Measurements from ENCODE around the gene NT5E.

Gene NT5E

GRCh38 chr6:85460921-85461797 lies 11.3 kb downstream of the NT5E start:
- DNase-seq, result no peak

GRCh38 chr6:85461798-85462170 lies 11.9 kb downstream of the NT5E start:
- no peak for DNase-seq

GRCh38 chr6:85462673-85463072 lies 12.8 kb downstream of the NT5E start:
- no peak for DNase-seq

- DNase-seq, result no peak
These were observed 13.9 kb downstream of the NT5E start for GRCh38 chr6:85463621-85464259.

DNA sequence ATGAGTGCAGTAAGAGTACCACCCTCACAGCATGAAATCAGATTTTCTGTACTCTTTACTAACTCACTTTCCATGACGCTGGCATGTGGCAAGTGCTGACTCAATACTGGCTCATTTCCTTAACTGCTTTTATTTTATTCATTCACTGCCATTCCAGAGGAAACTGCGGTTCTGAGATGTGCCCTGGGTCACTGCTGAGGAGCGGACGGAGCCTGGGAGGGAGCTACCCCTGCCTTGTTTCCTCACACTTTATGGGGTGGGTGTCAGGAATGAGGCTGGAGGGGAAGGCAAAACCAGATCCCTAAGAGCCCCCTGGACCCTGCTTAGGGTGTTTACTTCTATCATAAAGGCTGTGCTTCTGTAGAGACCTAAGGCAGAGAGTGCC lies 14.4 kb downstream of the NT5E start:
- DNase-seq, result peak; percentile 54

DNA sequence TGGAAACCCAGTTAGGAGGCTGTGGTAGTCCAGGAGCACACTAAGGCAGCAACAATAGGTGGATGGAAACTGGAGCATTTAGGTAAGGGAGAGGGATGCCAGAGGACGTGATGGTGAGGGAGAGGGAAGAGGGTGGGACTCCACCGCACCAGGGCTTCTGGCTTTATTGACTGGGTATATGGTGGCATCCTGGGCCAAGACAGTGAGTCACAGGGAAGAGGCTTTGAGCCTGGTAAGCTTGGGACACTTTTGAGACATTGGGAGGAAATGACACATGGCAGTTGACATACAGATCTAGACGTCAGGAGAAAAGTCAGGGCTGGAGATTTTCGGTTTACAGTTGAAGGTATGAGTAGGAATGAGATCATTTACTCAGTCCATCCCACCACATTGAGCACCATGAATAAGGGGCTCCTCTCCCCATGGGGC lies 14.9 kb downstream of the NT5E start:
- no peak for DNase-seq

- no peak for DNase-seq
These were observed 15.9 kb downstream of the NT5E start for GRCh38 chr6:85465762-85466161.

- no peak for DNase-seq
These were observed 18.4 kb downstream of the NT5E start for GRCh38 chr6:85468326-85468725.

- DNase-seq, result no peak
These were observed 19.6 kb downstream of the NT5E start for GRCh38 chr6:85469276-85470022.

DNA sequence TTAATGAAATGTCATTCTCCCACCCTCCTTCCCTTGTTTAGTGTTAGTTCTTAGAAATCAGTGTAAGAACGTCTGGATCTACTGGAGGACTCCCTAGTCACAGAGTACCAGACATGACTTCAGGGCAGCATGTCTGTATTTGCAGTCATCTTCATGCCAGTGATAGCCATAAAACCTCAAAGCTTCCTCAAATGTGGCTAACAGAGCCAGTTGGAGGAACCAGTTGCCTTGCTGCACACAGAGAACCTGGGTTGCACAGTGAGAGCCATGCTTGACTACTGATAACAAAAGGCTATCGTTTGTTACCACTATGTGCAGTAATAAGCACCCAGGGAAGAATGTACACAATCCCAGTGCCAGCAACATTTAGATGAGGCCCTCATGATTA lies 20.1 kb downstream of the NT5E start:
- DNase-seq, result no peak

GRCh38 chr6:85472744-85473143 lies 22.9 kb downstream of the NT5E start:
- no peak for DNase-seq

GRCh38 chr6:85473748-85474147 lies 23.9 kb downstream of the NT5E start:
- no peak for DNase-seq

- no peak for DNase-seq
These were observed 26.6 kb downstream of the NT5E start for GRCh38 chr6:85476532-85476931.

DNA sequence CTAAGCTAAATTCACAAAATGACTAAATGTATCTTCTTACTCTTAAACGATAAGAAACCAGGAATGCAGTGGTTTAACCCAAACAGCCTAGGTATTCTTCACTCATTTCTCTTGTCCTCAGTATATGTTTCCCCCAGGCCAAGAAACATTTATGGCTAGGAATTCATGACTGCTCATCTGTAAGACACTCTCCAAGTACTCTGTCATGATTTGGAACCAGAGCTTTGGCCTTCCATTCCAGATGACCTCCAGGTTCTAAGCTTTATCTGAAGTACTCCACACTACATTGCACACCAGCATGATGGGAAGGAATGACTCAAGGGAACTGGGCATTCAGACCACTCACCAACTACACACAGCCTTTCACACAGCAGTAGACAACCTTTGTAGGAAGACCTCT lies 29.3 kb downstream of the NT5E start:
- no peak for DNase-seq

DNA sequence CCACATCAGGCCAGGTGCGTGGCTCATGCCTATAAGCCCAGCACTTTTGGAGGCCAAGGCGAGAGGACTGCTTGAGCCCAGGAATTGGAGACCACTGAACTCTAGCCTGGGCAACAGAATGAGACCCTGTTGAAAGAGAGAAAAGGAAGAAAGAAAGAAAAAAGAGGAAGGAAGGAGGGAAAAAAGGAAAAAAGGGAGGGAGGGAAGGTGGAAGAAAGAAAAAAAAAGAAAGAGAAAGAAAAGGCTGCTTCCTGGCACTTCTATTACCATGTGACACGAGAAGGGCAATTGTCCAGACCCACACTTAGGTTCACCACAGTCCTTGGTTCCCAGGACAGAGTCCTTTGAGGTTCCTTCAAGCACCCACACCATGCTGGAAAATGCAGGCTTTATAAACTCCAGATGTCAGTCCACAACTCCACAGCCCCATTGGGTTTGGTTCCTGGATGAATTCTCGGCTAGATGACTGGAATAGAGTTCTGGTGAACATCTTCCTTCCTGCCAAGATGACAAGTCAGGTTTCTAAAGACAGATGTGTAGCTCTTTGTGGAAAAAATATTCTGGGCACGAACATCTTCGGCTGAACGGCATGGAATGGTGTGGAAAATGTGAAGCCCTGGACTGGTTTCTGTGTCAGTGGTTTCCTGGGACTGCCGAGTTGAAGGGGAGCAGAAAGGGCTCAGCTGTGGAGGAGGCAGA lies 32.5 kb downstream of the NT5E start:
- DNase-seq, result no peak

DNA sequence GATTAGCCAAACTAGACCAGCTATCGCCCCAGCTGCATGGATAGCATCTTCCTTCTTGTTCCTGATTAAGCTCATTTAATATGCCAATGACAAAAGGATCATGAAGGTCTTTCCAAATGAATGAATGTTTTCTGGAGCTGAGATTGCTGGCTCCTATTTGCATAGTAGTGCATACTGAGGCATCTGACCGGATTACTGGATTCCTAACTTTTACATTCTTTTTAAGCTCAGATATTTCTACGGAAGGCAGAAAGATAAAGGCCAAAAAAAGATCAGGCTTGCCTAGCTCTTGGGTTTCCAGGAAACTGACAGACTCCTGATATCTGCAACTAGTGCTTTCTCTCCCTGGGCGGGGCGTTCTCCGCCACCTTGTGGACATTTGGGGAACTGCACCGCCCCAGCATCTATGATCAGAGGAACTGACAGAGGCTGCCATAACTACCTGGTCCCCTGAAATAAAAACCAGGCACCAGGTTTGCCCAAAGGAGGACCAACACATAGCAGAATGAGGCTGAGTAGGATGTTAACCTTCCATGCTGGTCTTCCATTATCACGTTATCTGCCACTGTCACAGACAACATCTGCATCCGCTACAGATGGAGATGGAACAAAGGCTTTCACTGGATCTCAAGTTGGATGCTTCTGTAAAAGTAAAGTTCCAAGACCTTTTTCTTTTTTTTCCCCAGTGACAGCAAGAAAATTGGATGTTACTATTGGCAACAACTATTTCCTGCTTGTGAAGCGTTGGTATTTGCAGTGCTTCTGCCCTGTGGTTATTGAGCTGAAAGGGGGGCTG lies 33.2 kb downstream of the NT5E start:
- DNase-seq, result peak; percentile 39

- DNase-seq, result no peak
These were observed 34.0 kb downstream of the NT5E start for GRCh38 chr6:85483846-85484245.

DNA sequence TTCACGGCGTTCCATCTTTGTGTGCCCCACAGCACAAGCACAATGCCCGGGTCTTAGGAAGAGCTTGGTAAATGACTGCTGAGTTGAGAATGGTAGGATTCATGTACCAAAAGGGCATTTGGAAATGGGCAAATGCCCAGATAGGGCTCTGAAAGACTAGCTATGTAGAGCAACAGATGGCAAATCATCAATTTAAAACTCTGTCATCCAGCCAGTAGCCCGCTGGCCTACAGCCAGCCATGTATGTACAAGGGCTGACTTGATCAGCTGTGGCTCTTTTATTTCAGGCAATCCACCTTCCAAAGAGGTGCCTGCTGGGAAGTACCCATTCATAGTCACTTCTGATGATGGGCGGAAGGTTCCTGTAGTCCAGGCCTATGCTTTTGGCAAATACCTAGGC lies 35.1 kb downstream of the NT5E start:
- DNase-seq, result no peak

GRCh38 chr6:85490516-85491248 lies 40.8 kb downstream of the NT5E start:
- no peak for DNase-seq

DNA sequence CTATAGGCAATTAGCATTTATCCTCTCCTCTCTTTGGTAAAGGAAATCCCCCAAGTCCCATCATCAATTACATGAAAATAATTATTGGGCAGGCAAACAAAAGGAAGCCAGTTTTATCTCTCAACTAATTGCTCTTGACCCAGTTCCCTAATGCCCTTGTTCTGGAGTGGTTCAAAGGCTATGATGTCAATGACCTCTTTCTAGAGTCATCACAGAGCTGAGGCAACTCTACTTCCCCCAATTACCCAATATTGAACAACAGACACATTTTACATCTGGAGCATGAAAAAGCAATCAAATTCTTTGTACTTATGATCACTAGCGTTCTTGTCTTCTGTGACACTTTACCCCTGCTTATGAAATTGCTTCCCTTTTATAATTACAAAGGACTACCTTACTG lies 43.5 kb downstream of the NT5E start:
- DNase-seq, result no peak
